ENCODE data around the gene GNAQ.
A peak's percentile ranks its signal among the peaks of the same experiment; 100 is the strongest.

DNA sequence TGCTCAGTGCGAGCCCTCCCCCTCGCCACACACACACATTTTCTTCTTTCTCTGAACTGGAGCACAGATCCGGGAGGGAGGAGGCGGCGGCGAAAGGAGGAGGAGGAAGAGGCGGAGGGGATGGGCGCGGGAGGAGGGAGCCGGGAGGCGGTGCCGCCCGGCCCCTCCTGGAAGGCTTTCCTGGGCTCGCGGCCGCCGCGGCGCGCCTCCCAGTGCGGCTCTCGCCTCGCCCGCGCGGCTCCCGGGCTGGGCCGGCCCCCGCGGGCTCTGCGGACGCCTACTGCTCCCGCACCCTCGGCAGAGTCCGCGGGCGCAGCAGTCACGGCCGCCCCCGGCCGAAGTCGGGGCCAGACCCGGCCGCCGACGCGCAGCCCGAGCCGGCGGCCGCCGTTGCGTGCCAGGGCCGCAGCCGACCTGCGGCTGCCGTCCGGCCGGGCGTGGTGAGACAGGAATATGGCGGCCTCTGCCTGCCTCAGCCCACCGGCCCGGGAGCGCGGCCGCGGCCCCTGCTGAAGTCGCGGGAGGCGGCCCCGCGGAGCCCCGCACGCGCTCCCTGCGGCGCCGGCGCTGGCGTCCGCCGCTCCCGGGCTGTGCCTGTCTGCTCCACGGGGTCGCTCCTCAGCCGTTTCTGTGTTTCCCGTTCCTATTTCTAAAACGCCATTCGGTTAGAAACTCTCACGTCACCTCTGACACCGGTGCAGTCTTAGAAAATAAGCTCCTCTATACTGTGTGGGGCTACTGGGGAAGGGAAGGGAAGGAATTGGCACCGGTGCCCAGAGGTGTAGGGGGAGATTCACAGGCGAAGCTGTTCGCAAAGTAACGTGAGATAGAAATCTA, 500 bp upstream of the GNAQ start:
- TF ChIP-seq, protein P1, sequence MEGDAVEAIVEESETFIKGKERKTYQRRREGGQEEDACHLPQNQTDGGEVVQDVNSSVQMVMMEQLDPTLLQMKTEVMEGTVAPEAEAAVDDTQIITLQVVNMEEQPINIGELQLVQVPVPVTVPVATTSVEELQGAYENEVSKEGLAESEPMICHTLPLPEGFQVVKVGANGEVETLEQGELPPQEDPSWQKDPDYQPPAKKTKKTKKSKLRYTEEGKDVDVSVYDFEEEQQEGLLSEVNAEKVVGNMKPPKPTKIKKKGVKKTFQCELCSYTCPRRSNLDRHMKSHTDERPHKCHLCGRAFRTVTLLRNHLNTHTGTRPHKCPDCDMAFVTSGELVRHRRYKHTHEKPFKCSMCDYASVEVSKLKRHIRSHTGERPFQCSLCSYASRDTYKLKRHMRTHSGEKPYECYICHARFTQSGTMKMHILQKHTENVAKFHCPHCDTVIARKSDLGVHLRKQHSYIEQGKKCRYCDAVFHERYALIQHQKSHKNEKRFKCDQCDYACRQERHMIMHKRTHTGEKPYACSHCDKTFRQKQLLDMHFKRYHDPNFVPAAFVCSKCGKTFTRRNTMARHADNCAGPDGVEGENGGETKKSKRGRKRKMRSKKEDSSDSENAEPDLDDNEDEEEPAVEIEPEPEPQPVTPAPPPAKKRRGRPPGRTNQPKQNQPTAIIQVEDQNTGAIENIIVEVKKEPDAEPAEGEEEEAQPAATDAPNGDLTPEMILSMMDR (IDR thresholded peaks at IDR 0.05), result no peak
- TF ChIP-seq POLR2A (IDR thresholded peaks at IDR 0.05; ENCODE audit: low read depth) (no peak), POLR2AphosphoS5 (IDR thresholded peaks at IDR 0.05) (peak; percentile 84 to 90), EP300 (IDR thresholded peaks at IDR 0.05) (no peak)
